CD4-positive, alpha-beta T cell treated with Interferon alpha-2 for 1 hour (primary cell): ENCODE measurements around the gene MSI2.

Source experiments
- DNase-seq, 2 donors: peaks; one replicate each; pipeline ENCODE4 v3.0.0-alpha.2; 2020 to 2022

MSI2 gene

GRCh38 chr17:57589151-57590034, 333.1 kb downstream of the MSI2 start:
- DNase-seq: no peak

GRCh38 chr17:57593739-57594462, 337.6 kb downstream of the MSI2 start:
- no peak for DNase-seq

GRCh38 chr17:57594767-57595166, 338.4 kb downstream of the MSI2 start:
- no peak for DNase-seq

- no peak for DNase-seq
Measured at GRCh38 chr17:57595426-57595825, 339.1 kb downstream of the MSI2 start.

GRCh38 chr17:57595947-57596695, 339.8 kb downstream of the MSI2 start:
- no peak for DNase-seq

- no peak for DNase-seq
Measured at GRCh38 chr17:57597101-57597500, 340.8 kb downstream of the MSI2 start.

- peak in 1 of 2 donors; percentile 47 for DNase-seq
Measured at GRCh38 chr17:57597531-57598453, 341.5 kb downstream of the MSI2 start.

- DNase-seq: peak; percentile 34 to 43
Measured at GRCh38 chr17:57599271-57600045, 343.1 kb downstream of the MSI2 start.

GRCh38 chr17:57600074-57600473, 343.8 kb downstream of the MSI2 start:
- peak; percentile 68 to 77 for DNase-seq

GRCh38 chr17:57601143-57601735, 344.9 kb downstream of the MSI2 start:
- DNase-seq: peak in 1 of 2 donors; percentile 47

- no peak for DNase-seq
Measured at GRCh38 chr17:57602896-57603295, 346.6 kb downstream of the MSI2 start.

GRCh38 chr17:57603546-57603945, 347.2 kb downstream of the MSI2 start:
- DNase-seq: no peak

- DNase-seq: peak; percentile 85 to 86
Measured at GRCh38 chr17:57603978-57604377, 347.7 kb downstream of the MSI2 start.

- peak in 1 of 2 donors; percentile 59 for DNase-seq
Measured at GRCh38 chr17:57604771-57605674, 348.7 kb downstream of the MSI2 start.

GRCh38 chr17:57605675-57606105, 349.4 kb downstream of the MSI2 start:
- peak in 1 of 2 donors; percentile 61 for DNase-seq

- DNase-seq: no peak
Measured at GRCh38 chr17:57606111-57606875, 350.0 kb downstream of the MSI2 start.

GRCh38 chr17:57607553-57608120, 351.3 kb downstream of the MSI2 start:
- no peak for DNase-seq

GRCh38 chr17:57608369-57609124, 352.2 kb downstream of the MSI2 start:
- no peak for DNase-seq
